ENCODE results near the gene DQX1. TPM values are rescaled to one million over a fixed set of nuclear protein-coding genes. Genes with fewer than 3 reads are reported as not detected.

DQX1 gene
- total RNA-seq, 1 donor from 2014 or later, result 9.6 TPM

DNA sequence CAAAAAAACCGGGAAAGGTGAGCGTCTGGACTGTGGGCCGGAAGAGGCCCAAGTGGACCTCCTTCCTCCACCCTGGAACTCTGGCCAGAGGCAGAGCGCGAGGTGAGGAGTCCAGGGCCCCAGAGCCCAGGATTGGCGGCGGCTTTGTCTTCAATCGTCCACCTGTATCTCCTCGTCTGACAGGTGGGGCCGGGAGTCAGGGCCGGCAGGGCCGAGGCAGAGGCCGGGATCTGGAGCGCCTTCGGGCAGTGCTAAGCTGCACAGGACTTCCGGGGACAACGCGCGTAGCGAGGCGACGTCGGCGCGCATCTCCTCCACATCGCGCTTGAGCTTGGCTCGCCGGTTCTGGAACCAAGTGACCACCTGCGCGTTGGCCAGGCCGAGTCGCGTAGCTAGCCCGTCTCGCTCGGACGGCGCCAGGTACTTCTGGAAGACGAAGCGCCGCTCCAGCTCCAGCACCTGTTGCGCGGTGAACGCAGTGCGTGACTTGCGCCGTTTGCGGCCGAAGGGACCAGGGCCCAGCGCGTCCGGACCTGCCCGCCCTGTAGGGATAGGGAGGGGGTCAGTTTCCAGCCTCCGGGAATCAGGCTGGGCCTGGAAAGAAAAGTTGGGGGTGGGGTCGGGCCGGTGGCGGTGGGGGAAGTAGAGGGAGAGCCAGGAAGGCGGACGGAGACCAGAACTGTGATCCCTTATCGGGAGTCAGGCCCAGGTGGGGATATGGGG is 28.1 kb downstream of the DQX1 start:
- Histone ChIP-seq H3K36me3 (peaks cover 0 to 14% of the 10 kb centered on the region in 2 donors), H3K27me3 (peaks cover 10% of the 10 kb centered on the region), H3K27ac (no peak overlapping the region), H3K4me1 (peaks cover 35% of the 10 kb centered on the region), H3K9me3 (no peaks in the 10 kb centered on the region), H3K4me3 (peak overlapping the region; percentile 21 to 40)
- no peak for DNase-seq (ENCODE audit: extremely low spot score in 2 of 2)
- TF ChIP-seq POLR2A (IDR thresholded peaks at IDR 0.05), result no peak
- TF ChIP-seq POLR2AphosphoS5 (IDR thresholded peaks at IDR 0.05; ENCODE audit: insufficient read depth in 1 of 2, low read depth in 1 of 2), result no peak
- TF ChIP-seq, protein P1, sequence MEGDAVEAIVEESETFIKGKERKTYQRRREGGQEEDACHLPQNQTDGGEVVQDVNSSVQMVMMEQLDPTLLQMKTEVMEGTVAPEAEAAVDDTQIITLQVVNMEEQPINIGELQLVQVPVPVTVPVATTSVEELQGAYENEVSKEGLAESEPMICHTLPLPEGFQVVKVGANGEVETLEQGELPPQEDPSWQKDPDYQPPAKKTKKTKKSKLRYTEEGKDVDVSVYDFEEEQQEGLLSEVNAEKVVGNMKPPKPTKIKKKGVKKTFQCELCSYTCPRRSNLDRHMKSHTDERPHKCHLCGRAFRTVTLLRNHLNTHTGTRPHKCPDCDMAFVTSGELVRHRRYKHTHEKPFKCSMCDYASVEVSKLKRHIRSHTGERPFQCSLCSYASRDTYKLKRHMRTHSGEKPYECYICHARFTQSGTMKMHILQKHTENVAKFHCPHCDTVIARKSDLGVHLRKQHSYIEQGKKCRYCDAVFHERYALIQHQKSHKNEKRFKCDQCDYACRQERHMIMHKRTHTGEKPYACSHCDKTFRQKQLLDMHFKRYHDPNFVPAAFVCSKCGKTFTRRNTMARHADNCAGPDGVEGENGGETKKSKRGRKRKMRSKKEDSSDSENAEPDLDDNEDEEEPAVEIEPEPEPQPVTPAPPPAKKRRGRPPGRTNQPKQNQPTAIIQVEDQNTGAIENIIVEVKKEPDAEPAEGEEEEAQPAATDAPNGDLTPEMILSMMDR (IDR thresholded peaks at IDR 0.05), result no peak
- intact Hi-C loops (cut with DNase I), result no loop called here

DNA sequence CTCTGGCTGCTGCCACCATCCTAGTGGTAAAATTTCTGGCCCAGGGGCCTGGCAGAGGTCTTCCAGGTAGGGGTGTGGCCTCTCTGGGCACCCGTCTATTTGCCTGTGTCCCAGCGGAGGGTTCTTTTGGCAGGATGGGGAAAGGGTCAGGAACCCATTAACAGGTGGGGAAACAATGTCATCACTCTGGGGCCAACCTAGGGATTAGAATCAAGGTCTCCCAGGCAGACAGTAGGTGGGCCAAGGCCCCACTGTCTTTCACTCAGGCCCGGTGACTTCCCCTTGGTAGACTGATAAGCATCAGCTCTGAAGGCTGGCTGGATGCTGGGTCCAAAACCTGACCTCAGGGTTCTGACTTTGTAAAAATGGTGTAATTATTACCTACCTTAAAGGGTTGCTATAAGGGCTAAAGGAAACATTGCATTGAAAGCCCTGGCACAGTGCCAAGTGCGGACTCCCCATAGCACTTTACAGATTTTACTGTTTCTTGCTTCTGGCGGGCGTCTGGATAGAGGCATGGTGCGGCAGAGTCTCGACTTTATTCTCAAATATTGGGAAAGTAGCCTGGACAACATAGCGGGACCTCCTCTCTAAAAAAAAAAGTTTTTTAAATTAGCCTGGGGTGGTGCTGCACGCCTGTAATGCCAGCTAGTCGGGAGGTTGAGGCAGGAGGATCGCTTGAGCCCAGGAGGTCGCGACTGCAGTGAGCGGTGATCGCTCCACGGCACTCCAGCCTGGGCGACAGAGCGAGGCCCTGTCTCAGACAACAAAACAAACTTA is 28.8 kb downstream of the DQX1 start:
- Histone ChIP-seq H3K27ac (no peak overlapping the region), H3K4me1 (peaks cover 28% of the 10 kb centered on the region), H3K4me3 (peak overlapping the region in 1 of 2 donors; percentile 40), H3K27me3 (peaks cover 10% of the 10 kb centered on the region), H3K36me3 (peaks cover 0 to 21% of the 10 kb centered on the region in 2 donors), H3K9me3 (no peaks in the 10 kb centered on the region)
- TF ChIP-seq, protein P1 (IDR thresholded peaks at IDR 0.05), result no peak
- TF ChIP-seq POLR2AphosphoS5 (IDR thresholded peaks at IDR 0.05; ENCODE audit: insufficient read depth in 1 of 2, low read depth in 1 of 2), result no peak
- DNase-seq (ENCODE audit: extremely low spot score in 2 of 2), result no peak
- intact Hi-C loops (cut with DNase I), result no loop called here

DNA sequence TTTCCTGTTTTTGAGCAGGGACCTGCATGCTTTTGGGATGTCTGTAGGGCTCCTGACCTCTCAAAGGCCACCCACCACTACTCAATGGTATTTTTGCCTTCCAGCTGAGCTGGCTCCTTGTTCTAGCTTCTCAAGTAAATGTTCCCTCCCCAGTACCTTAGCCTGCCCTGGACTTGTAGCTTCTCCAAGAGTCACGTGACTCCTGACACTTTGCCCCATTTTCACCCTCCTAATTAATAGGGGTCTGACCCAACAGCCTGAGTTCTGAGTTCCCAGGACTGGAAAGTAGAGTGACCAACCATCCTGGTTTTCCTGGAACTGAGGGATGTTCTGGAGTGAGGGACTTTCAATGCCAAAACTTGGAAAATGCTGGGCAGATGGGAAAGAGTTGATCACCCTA is 30.6 kb downstream of the DQX1 start:
- no peak for DNase-seq (ENCODE audit: extremely low spot score in 2 of 2)
- H3K27ac ChIP-seq, result no peak overlapping the region
- peaks cover 10% of the 10 kb centered on the region for H3K27me3 ChIP-seq
- intact Hi-C loops (cut with DNase I), result no loop called here
- peaks cover 26% of the 10 kb centered on the region for H3K4me1 ChIP-seq
- TF ChIP-seq POLR2AphosphoS5 (IDR thresholded peaks at IDR 0.05; ENCODE audit: insufficient read depth in 1 of 2, low read depth in 1 of 2) (no peak), POLR2A (IDR thresholded peaks at IDR 0.05) (no peak)
- TF ChIP-seq, protein P1 (IDR thresholded peaks at IDR 0.05), result no peak
- no peaks in the 10 kb centered on the region for H3K9me3 ChIP-seq
- H3K36me3 ChIP-seq, result peaks cover 0 to 39% of the 10 kb centered on the region in 2 donors
- no peak overlapping the region for H3K4me3 ChIP-seq

DNA sequence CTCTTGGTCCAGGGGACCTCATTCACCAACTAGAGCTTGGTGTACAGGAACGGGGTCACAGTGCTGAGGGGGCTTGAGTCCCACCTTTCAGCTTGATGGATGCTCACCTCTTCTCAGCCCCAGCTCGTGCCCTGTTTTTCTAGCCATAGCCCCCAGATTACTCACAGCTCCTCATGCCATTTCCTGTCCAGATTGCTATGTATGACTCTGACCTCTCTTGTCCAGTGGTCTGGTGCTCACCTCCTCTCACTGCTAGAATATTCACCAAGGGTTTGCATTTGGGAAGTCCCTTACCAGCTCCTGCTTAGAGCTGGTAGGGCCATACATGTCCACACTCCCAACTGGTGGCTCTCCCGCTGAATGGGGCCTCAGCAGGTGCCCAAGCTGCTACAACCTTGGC is 32.5 kb downstream of the DQX1 start:
- Histone ChIP-seq H3K36me3 (peaks cover 0 to 44% of the 10 kb centered on the region in 2 donors), H3K4me1 (peaks cover 13% of the 10 kb centered on the region), H3K27me3 (peaks cover 4% of the 10 kb centered on the region), H3K27ac (no peak overlapping the region), H3K4me3 (no peak overlapping the region), H3K9me3 (no peaks in the 10 kb centered on the region)
- TF ChIP-seq POLR2A (IDR thresholded peaks at IDR 0.05), result no peak
- TF ChIP-seq, protein P1 (IDR thresholded peaks at IDR 0.05), result no peak
- no peak for TF ChIP-seq POLR2AphosphoS5 (IDR thresholded peaks at IDR 0.05; ENCODE audit: insufficient read depth in 1 of 2, low read depth in 1 of 2)
- intact Hi-C loops (cut with DNase I), result no loop called here
- DNase-seq (ENCODE audit: extremely low spot score in 2 of 2), result no peak
